Sciatic nerve (tissue), 2 donors: Measurements from ENCODE around the gene INPP5B. TPM values are rescaled to one million over a fixed set of nuclear protein-coding genes. Genes with fewer than 3 reads are reported as not detected.
A peak's percentile ranks its signal among the peaks of the same experiment; 100 is the strongest.
"Not testable (repeated sequence)": the region's sequence is repeated elsewhere in the genome, so short reads cannot be mapped to it uniquely, and the experiment has no call there.

Experiments
- ATAC-seq: fragments of 200-7000 bp; cut with Tn5 transposase; one replicate; pipeline ENCODE4 v1.9.1; 2020; ENCODE audit warnings: mild to moderate bottlenecking, moderate library complexity
- DNase-seq: peaks from one replicate; pipeline ENCODE4 v3.0.0-alpha.2; 2020; ENCODE audit warnings: low spot score
- intact Hi-C: fragments of 100-400 bp; cut with DNase I; formaldehyde crosslinking; loops from one replicate; pipeline ENCODE4 v1.14.2; 2022
- total RNA-seq: library from RNA; stranded (reverse); fragmentation: NEBNext Ultra II Directional; extraction: Animal tissue kit (Norgen Biotek cat#: 25700); gene quantifications from one replicate; pipeline ENCODE4 v1.2.1, GENCODE V29; 2021
- donor health status: DM: no; HTN: no; CAD: no.
- donor health status: DM: no; HTN: no; CAD: no.

Gene INPP5B
- total RNA-seq, 1 donor from 2014 or later, result 44.4 TPM

- intact Hi-C loops, result no loop called here
- DNase-seq, result no peak
- ATAC-seq, result peak; percentile 34
Observed at GRCh38 chr1:37922767-37923550, 23.9 kb downstream of the INPP5B start.

DNA sequence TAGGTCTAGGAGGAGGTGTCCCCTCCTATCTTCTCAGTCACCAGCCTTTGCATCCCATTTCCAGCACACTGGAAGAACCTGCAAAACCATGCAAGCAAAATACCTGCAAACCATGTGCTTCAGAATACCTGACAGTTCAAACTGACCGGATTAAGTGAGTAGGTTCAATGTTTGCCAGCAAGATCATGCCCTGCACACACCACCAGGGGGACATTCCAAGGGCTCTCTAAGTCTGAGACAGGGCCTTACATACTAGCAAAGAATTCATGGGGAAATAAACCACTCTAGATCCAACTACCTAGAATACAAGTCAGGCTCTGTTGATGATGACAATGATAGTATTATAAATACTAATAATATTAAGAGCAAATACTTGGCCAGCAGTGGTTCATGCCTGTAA lies 27.6 kb downstream of the INPP5B start:
- intact Hi-C loops, result no loop called here
- no peak for ATAC-seq
- no peak for DNase-seq

DNA sequence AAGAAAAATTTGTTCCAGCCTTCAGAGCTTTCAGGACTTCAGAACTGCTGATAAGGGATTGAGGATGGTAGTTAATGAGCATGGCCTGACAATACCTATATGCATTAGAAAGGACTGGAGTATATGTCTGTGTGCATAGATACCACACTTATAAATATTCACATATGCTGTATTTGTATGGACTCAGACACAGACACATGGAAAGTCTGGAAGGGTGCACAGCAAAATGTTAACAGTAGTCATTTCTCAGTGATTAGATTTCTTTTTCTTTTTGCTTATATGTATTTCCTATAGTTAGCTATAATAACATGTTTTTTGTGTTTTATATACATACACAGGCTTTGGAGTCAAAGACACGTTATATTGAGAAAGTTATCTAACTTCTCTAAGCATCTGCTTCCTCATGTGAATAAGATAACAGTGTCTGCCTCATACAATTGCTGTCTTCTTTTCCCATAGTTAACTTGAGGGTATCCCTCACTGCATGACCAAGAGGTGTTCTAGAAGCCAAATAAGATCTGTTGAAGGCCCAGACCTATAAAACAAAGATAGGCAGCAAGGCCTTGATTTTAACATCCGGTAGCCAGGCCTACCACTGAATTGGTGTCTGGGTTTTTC lies 31.3 kb downstream of the INPP5B start:
- intact Hi-C loops, result no loop called here
- ATAC-seq (no peak), DNase-seq (no peak)

DNA sequence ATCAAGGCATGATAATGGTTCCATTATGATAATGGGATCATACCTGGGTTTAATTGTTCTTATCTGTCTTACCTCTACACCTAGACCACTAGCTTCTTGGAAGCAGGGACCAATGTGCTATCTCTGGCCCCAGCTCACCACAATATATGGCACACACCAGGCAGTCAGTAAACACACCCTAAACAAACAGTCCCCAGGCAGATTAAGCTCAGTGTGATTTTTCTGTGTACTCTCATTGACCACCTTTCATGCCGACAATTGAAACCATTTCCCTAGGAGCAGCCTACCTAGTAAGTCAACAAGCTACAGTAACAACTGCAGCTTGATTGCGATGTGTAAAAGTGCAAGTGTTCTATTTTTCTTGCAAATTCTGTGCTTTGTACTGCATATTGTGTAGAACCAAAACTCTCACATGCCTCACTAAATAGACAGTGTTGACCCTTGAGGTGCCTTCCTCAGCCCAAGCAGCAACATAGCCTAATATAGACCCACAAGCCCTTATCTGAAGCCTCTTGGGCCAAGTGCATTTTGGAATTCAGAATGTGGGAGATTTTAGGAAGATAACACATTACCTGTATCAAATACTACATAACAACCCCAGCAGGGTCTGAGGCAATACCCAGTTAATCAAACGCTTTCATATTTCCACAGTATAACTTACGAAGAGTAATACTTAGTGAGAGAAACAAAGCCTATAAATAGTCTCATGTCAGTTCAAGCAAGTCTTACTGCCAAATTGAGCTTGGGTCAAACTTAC lies 32.0 kb downstream of the INPP5B start:
- intact Hi-C loops, result no loop called here
- no peak for ATAC-seq
- no peak for DNase-seq

- intact Hi-C loops, DNase-seq, ATAC-seq: not testable (repeated sequence)
Observed at GRCh38 chr1:37911478-37911877, 35.4 kb downstream of the INPP5B start.

DNA sequence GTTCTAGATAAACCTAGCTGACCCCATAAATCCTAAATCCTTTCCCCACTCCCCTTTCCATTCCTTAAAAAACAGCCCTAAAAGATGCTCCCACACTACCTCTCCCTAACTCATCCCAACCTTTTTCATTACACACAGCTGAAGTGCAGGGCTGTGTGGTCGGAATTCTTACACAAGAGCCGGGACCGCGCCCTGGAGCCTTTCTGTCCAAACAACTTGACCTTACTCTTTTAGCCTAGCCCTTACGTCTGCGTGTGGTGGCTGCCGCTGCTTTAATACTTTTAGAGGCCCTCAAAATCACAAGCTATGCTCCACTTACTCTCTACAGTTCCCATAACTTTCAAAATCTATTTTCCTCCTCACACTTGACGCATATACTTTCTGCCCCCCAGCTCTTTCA lies 36.0 kb downstream of the INPP5B start:
- ATAC-seq, intact Hi-C loops, DNase-seq: not testable (repeated sequence)

- intact Hi-C loops, DNase-seq, ATAC-seq: not testable (repeated sequence)
Observed at GRCh38 chr1:37908531-37908930, 38.3 kb downstream of the INPP5B start.

GRCh38 chr1:37907416-37908125 lies 39.3 kb downstream of the INPP5B start:
- DNase-seq, intact Hi-C loops, ATAC-seq: not testable (repeated sequence)

DNA sequence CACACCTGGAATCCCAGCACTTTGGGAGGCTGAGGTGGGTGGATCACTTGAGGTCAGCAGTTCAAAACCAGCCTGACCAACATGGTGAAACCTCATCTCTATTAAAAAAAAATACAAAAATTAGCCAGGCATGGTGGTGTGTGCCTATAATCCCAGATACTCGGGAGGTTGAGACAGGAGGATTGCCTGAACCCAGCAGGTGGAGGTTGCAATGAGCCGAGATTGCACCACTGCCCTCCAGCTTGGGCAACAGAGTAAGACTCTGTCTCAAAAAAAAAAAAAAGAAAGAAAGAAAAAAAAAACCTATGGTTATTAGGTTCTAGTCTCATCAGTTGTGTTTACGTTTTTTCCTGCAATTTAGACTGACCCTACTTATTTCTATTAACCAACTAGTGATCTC lies 40.3 kb downstream of the INPP5B start:
- DNase-seq, ATAC-seq, intact Hi-C loops: not testable (repeated sequence)

- DNase-seq, result no peak
- intact Hi-C loops, result no loop called here
- ATAC-seq, result no peak
Observed at GRCh38 chr1:37905727-37906126, 41.1 kb downstream of the INPP5B start.

DNA sequence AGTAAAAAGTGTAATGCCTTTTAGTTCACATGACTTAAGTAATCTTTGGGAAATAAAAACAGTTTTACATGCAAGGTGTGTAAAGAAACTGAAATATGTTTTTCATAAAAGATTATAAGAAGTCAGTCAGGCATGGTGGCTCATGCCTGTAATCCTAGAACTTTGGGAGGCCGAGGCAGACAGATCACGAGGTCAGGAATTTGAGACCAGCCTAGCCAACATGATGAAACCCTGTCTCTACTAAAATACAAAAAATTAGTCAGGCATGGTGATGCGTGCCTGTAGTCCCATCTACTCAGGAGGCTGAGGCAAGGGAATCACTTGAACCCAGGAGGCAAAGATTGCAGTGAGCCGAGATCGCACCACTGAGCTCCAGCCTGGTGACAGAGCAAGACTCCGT lies 42.9 kb downstream of the INPP5B start:
- DNase-seq, ATAC-seq, intact Hi-C loops: not testable (repeated sequence)

DNA sequence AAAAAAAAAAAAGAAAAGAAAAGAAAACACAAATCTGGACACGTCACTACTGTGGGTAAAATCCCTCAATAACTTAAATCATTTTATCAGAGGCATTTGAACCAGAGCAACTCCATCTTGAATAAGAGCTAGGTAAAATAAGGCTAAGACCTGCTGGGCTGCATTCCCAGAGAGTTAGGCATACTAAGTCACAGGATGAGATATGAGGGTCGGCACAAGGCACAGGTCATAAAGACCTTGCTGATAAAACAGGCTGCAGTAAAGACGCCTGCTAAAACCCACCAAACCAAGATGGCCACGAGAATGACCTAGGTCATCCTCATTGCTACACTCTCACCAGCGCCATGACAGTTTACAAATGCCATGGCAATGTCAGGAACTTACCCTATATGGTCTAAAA lies 43.9 kb downstream of the INPP5B start:
- ATAC-seq (no peak), DNase-seq (no peak)
- intact Hi-C loops, result no loop called here

DNA sequence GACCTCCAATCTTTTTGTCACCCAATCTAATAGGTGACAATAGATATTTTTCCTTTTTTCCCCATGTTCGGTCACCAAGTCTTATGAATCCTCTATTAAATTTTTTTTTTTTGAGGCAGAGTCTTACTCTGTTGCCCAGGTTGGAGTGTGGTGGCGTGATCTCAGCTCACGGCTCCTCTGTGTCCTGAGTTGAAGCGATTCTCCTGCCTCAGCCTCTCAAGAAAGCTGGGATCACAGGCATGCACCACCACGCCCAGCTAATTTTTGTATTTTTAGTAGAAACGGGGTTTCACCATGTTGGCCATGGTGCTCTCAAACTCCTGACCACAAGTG lies 45.0 kb downstream of the INPP5B start:
- intact Hi-C loops, result no loop called here
- no peak for ATAC-seq
- DNase-seq, result no peak

DNA sequence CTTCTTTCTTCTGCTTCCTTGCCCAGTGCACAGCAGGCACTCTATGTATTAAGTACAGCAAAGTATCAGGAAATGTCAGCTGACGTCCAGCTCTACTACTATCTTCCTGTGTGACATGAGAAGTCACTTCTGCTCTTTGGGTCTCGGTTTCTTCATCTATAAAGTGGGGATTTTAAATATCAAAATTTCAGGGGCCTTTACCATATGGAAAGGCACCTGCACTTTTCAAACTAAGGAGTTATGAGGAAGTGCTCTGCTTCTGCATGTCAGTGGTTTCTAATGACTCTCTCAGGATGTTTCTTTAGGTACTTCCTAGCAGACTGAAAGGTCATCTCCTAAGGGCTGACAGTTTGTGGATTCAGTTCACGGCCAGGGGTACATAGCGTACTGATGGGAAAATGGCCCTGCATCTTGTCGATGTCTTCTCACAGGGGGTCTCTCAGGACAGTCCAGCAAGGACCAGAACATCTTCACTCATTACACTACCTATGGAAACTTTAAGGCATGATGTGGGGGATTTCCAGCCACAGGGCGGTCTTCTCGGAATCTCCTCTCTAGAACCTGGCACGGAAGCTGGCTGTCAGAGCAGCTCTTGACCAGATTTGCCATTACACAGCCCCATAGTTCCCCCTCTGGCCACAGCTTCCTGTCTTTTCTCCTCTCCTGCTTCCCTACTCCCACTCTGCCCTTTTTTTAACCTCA lies 45.5 kb downstream of the INPP5B start:
- ATAC-seq, result no peak
- intact Hi-C loops, result no loop called here

DNA sequence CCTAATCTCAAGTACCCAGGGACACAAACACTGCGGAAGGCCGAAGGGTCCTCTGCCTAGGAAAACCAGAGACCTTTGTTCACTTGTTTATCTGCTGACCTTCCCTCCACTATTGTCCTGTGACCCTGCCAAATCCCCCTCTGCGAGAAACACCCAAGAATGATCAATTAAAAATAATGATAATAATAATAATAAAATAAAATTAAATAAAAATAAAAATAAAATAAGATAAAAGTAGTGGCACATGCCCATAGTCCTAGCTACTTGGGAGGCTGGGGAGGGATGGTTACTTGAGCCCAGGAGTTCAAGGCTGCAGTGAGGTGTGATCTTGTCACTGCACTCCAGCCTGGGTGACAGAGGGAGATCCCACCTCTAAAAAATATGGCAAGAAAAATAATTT lies 49.3 kb downstream of the INPP5B start:
- DNase-seq, ATAC-seq, intact Hi-C loops: not testable (repeated sequence)

More for the DNA sequence above, 45.5 kb downstream of the INPP5B start:
- DNase-seq, result no peak

GRCh38 chr1:37893673-37894072 lies 53.2 kb downstream of the INPP5B start:
- ATAC-seq (no peak), DNase-seq (no peak)
- intact Hi-C loops, result no loop called here

DNA sequence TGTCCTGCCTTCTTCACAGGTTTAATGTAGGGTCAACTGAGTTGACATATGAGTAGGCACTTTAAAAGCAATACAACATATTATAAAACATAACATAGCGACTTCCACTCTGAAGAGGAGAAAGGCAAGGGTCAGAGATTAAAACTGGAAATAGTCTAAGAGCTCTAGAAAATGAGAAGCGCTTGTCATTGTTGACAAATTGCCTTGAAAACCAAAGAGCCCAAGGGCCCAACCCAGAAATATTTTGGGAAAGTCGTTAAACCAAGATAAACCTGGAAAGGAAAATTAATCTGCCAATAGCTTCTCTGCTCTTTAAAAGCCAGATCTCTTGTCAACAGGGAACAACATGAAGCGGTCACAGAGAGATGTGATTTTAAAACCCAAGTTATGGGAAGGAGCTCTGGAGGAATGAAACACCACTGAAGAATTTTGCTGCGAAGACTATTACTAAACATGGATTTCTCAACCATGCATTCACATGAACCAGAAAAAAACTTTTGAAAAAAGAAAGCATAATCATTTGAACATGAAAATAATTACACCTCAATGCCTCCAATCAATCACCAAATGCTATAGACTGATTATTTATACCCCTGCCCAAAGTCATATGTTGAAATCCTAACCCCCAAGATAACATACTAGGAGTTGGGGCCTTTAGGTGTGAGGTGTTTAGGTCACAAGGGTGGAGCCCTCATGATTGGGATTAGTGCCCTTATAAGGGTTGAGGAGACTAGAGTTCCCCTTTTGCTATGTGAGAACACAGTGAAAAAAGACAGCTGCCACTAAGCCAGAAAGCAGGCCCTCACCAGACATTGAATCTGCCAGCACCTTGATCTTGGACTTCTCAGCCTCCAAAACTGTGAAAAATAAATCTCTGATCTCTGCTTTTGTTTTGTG lies 54.5 kb downstream of the INPP5B start:
- DNase-seq (no peak), ATAC-seq (no peak)
- intact Hi-C loops, result no loop called here
